Thyroid gland (tissue), 4 donors: Measurements from ENCODE around the gene CYP2S1. TPM values are rescaled to one million over a fixed set of nuclear protein-coding genes. Genes with fewer than 3 reads are reported as not detected.

ENCODE experiments used
- DNase-seq, 2 donors: peaks; one replicate each; pipeline ENCODE4 v3.0.0-alpha.2; 2019
- H3K27ac ChIP-seq, 3 donors: fragments of 200-600 bp; sonication (generic); 1 replicate in 2 of 3; 2 replicates in 1 of 3; pipeline ENCODE4 v1.5.1; 2016 to 2019; ENCODE audit warnings: mild to moderate bottlenecking in 1 of 3, moderate library complexity in 1 of 3
- H3K27me3 ChIP-seq: fragments of 200-600 bp; sonication (generic); one replicate; pipeline ENCODE4 v1.5.1; 2019
- H3K36me3 ChIP-seq, 2 donors: fragments of 200-600 bp; sonication (generic); one replicate each; pipeline ENCODE4 v1.5.1; 2016 to 2019
- H3K4me1 ChIP-seq, 2 donors: fragments of 200-600 bp; sonication (generic); one replicate each; pipeline ENCODE4 v1.5.1; 2017 to 2019
- H3K4me3 ChIP-seq, 3 donors: fragments of 200-600 bp; sonication (generic); replicated peaks in 1 of 3; 1 replicate in 2 of 3; 2 replicates in 1 of 3; pipeline ENCODE4 v1.5.1; 2016; ENCODE audit warnings: mild to moderate bottlenecking in 1 of 3
- H3K9me3 ChIP-seq: fragments of 200-600 bp; sonication (generic); one replicate; pipeline ENCODE4 v1.5.1; 2017
- POLR2A ChIP-seq, 2 donors: fragments of 450-650 bp; IDR thresholded peaks; one replicate each; pipeline ENCODE4 v1.6.1; 2017; ENCODE audit warnings: antibody characterized with exemption in 2 of 2, mild to moderate bottlenecking in 2 of 2, moderate library complexity in 1 of 2
- whole genome bisulfite sequencing, 2 donors: methylation state at CpG; one replicate each; pipeline ENCODE4 v1.1.5; 2017; 5-methylcytosine and 5-hydroxymethylcytosine counted together
- intact Hi-C: fragments of 100-400 bp; cut with DNase I; formaldehyde crosslinking; loops from one replicate; pipeline ENCODE4 v1.15.1; 2023
- total RNA-seq, 4 donors: library from RNA; depleted of rRNA; stranded (reverse); fragments of >200 nt; gene quantifications; one replicate each; pipeline ENCODE4 v1.2.3, GENCODE V29; 2016
- TF ChIP-seq, protein P1 (sequence below), 6 experiments: fragments of 200-600 bp in 3 of 6; fragments of 450-650 bp in 3 of 6; sonication (generic) in 3 of 6; IDR thresholded peaks; one replicate each; pipeline ENCODE4 v1.5.1; 2016 to 2019; ENCODE audit warnings: antibody characterized with exemption in 6 of 6, mild to moderate bottlenecking in 2 of 6, inconsistent platforms in 1 of 6, moderate library complexity in 1 of 6

Gene CYP2S1
- total RNA-seq, 4 donors from 2014 or later: 1.0 to 2.3 (median 1.0) TPM; not detected in 1

DNA sequence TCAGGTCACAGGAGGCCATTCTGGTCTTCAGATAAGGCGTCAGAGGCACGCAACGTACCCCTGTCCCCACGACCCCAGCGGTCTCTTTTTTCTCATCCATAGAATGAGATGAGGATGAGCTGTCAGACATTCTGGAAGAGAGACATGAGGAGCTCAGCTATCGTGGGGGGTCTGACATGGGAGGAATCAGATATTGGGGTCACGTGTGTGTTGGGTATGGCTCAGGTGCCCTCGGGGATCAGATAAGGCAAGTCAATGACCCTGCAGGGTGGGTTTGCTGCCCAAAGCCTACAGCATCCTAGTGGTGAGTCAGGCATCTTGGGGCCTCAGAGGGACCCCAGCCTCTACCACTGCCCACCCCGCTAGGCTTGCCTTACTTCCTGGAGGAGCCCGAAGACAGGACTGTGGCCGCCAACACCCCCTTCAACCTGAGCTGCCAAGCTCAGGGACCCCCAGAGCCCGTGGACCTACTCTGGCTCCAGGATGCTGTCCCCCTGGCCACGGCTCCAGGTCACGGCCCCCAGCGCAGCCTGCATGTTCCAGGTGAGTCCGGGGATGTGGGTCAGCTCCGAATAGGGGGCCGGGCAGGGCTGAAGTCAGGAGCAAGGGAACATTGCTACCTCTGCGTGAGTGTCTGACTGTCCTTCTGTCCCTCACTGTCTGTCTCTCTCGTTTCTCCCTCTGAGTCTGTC is 28.6 kb downstream of the CYP2S1 start:
- no peak overlapping the region for H3K4me3 ChIP-seq
- TF ChIP-seq, protein P1, sequence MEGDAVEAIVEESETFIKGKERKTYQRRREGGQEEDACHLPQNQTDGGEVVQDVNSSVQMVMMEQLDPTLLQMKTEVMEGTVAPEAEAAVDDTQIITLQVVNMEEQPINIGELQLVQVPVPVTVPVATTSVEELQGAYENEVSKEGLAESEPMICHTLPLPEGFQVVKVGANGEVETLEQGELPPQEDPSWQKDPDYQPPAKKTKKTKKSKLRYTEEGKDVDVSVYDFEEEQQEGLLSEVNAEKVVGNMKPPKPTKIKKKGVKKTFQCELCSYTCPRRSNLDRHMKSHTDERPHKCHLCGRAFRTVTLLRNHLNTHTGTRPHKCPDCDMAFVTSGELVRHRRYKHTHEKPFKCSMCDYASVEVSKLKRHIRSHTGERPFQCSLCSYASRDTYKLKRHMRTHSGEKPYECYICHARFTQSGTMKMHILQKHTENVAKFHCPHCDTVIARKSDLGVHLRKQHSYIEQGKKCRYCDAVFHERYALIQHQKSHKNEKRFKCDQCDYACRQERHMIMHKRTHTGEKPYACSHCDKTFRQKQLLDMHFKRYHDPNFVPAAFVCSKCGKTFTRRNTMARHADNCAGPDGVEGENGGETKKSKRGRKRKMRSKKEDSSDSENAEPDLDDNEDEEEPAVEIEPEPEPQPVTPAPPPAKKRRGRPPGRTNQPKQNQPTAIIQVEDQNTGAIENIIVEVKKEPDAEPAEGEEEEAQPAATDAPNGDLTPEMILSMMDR (IDR thresholded peaks at IDR 0.05): no peak
- TF ChIP-seq POLR2A (IDR thresholded peaks at IDR 0.05): no peak
- intact Hi-C loops: no loop called here
- no peak overlapping the region for H3K27ac ChIP-seq
- no peaks in the 10 kb centered on the region for H3K27me3 ChIP-seq
- 93 to 96% methylated on average over 15 to 20 of the region's 20 CpGs for WGBS, 2 donors
- DNase-seq: no peak
- H3K4me1 ChIP-seq: peaks cover 8 to 9% of the 10 kb centered on the region in 2 donors
- H3K36me3 ChIP-seq: no peaks in the 10 kb centered on the region
- no peaks in the 10 kb centered on the region for H3K9me3 ChIP-seq

GRCh38 chr19:41222240-41222639 is 29.2 kb downstream of the CYP2S1 start:
- peaks cover 10 to 11% of the 10 kb centered on the region in 2 donors for H3K4me1 ChIP-seq
- TF ChIP-seq, protein P1 (IDR thresholded peaks at IDR 0.05): no peak
- TF ChIP-seq POLR2A (IDR thresholded peaks at IDR 0.05): no peak
- intact Hi-C loops: no loop called here

GRCh38 chr19:41223431-41224234 is 30.6 kb downstream of the CYP2S1 start:
- TF ChIP-seq, protein P1 (IDR thresholded peaks at IDR 0.05): no peak
- no peak for TF ChIP-seq POLR2A (IDR thresholded peaks at IDR 0.05)
- H3K27ac ChIP-seq: peak overlapping the region in 1 of 3 donors; percentile 13
- H3K4me1 ChIP-seq: peaks cover 10 to 11% of the 10 kb centered on the region in 2 donors
- H3K4me3 ChIP-seq: no peak overlapping the region
- H3K36me3 ChIP-seq: no peaks in the 10 kb centered on the region
- intact Hi-C loops: no loop called here
- H3K9me3 ChIP-seq: no peaks in the 10 kb centered on the region
- H3K27me3 ChIP-seq: no peaks in the 10 kb centered on the region
- no peak for DNase-seq
- 65 to 80% methylated on average over 5 to 8 of the region's 8 CpGs for WGBS, 2 donors

More at GRCh38 chr19:41222240-41222639, 29.2 kb downstream of the CYP2S1 start:
- Histone ChIP-seq H3K4me3 (no peak overlapping the region), H3K27ac (no peak overlapping the region), H3K9me3 (no peaks in the 10 kb centered on the region), H3K36me3 (no peaks in the 10 kb centered on the region), H3K27me3 (no peaks in the 10 kb centered on the region)
- WGBS, 2 donors: 84 to 85% methylated on average over 10 of the region's 10 CpGs
- no peak for DNase-seq

DNA sequence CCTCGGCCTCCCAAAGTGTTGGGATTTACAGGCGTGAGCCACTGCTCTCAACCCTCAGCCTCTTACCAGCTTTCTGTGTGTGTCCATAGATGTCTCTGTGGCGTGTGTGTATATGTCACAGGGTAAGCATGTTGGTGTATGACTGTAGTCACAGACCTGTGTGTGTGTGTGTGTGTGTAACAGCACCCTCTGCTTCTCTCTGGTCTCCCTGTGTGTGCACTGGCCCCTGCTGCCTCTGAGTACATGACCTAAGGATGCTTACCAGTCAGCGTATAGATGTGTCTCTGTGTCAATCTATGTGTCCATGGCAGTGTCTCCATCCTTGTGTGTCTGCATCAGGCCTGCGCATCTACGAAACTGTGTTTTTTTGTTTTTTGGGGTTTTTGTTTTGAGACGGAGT is 31.6 kb downstream of the CYP2S1 start:
- H3K4me1 ChIP-seq: peaks cover 10 to 11% of the 10 kb centered on the region in 2 donors

More for the DNA sequence above, 31.6 kb downstream of the CYP2S1 start:
- H3K36me3 ChIP-seq: no peaks in the 10 kb centered on the region
- H3K27me3 ChIP-seq: no peaks in the 10 kb centered on the region
- H3K27ac ChIP-seq: peak overlapping the region in 1 of 3 donors; percentile 12
- TF ChIP-seq POLR2A (IDR thresholded peaks at IDR 0.05): no peak
- TF ChIP-seq, protein P1 (IDR thresholded peaks at IDR 0.05): no peak
- H3K4me3 ChIP-seq: no peak overlapping the region
- no peak for DNase-seq
- 97 to 99% methylated on average over 7 of the region's 7 CpGs for WGBS, 2 donors
- H3K9me3 ChIP-seq: no peaks in the 10 kb centered on the region
- intact Hi-C loops: no loop called here
